ENCODE measurements around the gene STK32C.

GRCh38 chr10:132280646-132281074, 27.1 kb downstream of the STK32C start:
- TF ChIP-seq, protein P1, sequence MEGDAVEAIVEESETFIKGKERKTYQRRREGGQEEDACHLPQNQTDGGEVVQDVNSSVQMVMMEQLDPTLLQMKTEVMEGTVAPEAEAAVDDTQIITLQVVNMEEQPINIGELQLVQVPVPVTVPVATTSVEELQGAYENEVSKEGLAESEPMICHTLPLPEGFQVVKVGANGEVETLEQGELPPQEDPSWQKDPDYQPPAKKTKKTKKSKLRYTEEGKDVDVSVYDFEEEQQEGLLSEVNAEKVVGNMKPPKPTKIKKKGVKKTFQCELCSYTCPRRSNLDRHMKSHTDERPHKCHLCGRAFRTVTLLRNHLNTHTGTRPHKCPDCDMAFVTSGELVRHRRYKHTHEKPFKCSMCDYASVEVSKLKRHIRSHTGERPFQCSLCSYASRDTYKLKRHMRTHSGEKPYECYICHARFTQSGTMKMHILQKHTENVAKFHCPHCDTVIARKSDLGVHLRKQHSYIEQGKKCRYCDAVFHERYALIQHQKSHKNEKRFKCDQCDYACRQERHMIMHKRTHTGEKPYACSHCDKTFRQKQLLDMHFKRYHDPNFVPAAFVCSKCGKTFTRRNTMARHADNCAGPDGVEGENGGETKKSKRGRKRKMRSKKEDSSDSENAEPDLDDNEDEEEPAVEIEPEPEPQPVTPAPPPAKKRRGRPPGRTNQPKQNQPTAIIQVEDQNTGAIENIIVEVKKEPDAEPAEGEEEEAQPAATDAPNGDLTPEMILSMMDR (IDR thresholded peaks at IDR 0.05): no peak
- TF ChIP-seq EZH2phosphoT487 (IDR thresholded peaks at IDR 0.05): no peak

Measured in neural progenitor cell (in vitro differentiated cells).